ENCODE data around the gene TRPV4.

DNA sequence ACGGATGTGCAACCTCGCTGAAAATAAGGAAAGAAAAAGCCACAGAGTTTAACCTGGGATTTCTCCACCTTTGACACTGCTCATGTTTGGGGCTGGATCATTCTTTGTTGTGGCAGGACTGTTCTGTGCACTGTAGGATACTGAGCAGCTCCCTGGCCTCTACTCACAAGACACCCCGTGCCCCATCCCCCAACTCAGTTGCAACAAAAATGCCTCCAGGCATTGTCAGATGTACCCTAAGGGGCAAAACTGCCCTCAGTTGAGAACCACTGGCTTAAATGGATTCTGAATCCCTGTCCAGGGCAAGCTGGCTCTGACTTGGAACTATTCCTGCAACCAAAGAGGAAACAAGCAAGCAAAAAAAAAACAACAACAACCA is 45.0 kb upstream of the TRPV4 start:
- TF ChIP-seq, protein P1, sequence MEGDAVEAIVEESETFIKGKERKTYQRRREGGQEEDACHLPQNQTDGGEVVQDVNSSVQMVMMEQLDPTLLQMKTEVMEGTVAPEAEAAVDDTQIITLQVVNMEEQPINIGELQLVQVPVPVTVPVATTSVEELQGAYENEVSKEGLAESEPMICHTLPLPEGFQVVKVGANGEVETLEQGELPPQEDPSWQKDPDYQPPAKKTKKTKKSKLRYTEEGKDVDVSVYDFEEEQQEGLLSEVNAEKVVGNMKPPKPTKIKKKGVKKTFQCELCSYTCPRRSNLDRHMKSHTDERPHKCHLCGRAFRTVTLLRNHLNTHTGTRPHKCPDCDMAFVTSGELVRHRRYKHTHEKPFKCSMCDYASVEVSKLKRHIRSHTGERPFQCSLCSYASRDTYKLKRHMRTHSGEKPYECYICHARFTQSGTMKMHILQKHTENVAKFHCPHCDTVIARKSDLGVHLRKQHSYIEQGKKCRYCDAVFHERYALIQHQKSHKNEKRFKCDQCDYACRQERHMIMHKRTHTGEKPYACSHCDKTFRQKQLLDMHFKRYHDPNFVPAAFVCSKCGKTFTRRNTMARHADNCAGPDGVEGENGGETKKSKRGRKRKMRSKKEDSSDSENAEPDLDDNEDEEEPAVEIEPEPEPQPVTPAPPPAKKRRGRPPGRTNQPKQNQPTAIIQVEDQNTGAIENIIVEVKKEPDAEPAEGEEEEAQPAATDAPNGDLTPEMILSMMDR (IDR thresholded peaks at IDR 0.05), result no peak
- no peak for TF ChIP-seq POLR2A (IDR thresholded peaks at IDR 0.05)

All from esophagus squamous epithelium (tissue), 4 donors.